GM19025 (cell line): Measurements from ENCODE around the gene PBX1.

Source experiments
- ATAC-seq: cut with Tn5 transposase; IDR thresholded peaks from one replicate; pipeline ENCODE4 v1.9.1; 2021; ENCODE audit warnings: mild to moderate bottlenecking, low read depth, moderate library complexity; ENCODE audit not compliant: unreplicated experiment

PBX1 gene

GRCh38 chr1:164886101-164886500 lies 327.1 kb downstream of the PBX1 start:
- no peak for ATAC-seq

- no peak for ATAC-seq
Observed at GRCh38 chr1:164891615-164892014, 332.6 kb downstream of the PBX1 start.

GRCh38 chr1:164895026-164895912 lies 336.3 kb downstream of the PBX1 start:
- ATAC-seq, result no peak

GRCh38 chr1:164901031-164901430 lies 342.0 kb downstream of the PBX1 start:
- ATAC-seq, result no peak
